GM19438 (cell line): ENCODE results near the gene OR2T33.
A peak's percentile ranks its signal among the peaks of the same experiment; 100 is the strongest.
"Not testable (repeated sequence)": the region's sequence is repeated elsewhere in the genome, so short reads cannot be mapped to it uniquely, and the experiment has no call there.

ENCODE experiments used
- ATAC-seq: cut with Tn5 transposase; IDR thresholded peaks from one replicate; pipeline ENCODE4 v1.9.1; 2021; ENCODE audit warnings: low read depth; ENCODE audit not compliant: unreplicated experiment

OR2T33 gene, protein sequence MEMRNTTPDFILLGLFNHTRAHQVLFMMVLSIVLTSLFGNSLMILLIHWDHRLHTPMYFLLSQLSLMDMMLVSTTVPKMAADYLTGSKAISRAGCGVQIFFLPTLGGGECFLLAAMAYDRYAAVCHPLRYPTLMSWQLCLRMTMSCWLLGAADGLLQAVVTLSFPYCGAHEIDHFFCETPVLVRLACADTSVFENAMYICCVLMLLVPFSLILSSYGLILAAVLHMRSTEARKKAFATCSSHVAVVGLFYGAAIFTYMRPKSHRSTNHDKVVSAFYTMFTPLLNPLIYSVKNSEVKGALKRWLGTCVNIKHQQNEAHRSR

GRCh38 chr1:248277876-248278275, at the start of gene OR2T33:
Gene OR2T33 (minus strand): TSS chr1:248277976. CDS start chr1:248273814, 4,162 bp downstream.
- no peak for ATAC-seq

- ATAC-seq: no peak
Observed at GRCh38 chr1:248324468-248324867, 46.7 kb upstream of the OR2T33 start, which contains the start of gene OR2M7. Gene OR2M7 (minus strand): TSS chr1:248324568. CDS start chr1:248324568, 0 bp downstream.

DNA sequence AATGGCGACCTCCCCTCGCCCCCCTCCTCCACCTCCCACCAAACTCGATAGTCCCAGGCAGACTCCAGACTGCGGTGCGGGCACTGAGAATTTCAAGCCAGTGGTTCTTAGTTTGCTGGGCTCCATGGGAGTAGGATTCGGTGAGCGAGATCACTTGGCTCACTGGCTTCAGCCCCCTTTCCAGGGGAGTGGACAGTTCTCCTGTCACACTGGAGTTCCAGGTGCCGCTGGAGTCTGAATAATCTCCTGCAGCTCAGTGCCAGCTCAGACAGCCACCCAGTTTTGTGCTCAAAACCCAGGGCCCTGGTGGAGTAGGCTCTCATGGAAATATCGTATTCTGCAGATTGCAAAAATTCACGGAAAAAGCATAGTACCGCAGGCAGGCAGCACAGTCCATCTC, 39.0 kb upstream of the OR2T33 start:
- ATAC-seq: no peak

- not testable (repeated sequence) for ATAC-seq
Observed at GRCh38 chr1:248306740-248307139, 29.0 kb upstream of the OR2T33 start.

DNA sequence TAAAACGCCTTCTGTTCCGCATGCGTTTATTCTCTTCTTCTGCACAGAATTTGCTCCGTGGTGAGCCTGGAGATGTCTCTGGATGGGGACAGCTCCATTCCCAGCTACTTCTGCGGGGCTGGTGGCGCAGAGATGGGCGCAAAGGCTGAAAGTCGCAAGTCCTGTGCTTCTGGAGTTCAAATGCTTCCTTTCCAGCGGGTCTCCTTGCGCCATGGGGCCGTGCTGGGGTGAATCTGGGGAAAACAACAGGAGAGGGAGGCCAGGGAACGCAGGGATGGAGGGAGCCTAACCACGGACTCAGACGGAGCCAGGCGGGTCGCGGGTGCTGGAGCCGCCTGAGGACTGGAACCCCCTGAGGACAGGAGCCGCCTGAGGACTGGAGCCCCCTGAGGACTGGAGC, 28.3 kb upstream of the OR2T33 start:
- ATAC-seq: no peak

GRCh38 chr1:248305672-248306071, 27.9 kb upstream of the OR2T33 start:
- ATAC-seq: not testable (repeated sequence)

DNA sequence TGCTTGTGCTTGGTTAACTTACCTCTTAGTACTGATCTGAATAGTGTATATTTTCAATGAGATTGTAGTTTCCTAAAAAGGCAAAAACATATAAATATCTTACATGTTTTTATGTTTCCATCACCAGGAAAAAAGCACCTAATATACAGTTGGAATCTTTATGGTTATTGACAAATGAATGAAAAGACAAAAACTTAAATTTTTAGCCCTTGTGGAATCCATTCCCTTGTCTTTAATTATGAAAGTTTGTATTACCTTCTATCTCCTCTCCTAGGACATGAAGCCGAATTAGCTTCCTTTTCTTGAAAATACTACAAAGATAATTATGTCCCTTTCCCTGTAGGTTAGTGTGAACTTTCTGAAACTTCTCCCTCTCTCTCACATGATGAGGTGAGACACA, 25.5 kb upstream of the OR2T33 start, which contains the start of gene OR2T12:
OR2T12 (minus strand) TSS at position 101 of the 400 bp plus-strand sequence. CDS start 7,846 bp downstream, outside the sequence.
- ATAC-seq: no peak

DNA sequence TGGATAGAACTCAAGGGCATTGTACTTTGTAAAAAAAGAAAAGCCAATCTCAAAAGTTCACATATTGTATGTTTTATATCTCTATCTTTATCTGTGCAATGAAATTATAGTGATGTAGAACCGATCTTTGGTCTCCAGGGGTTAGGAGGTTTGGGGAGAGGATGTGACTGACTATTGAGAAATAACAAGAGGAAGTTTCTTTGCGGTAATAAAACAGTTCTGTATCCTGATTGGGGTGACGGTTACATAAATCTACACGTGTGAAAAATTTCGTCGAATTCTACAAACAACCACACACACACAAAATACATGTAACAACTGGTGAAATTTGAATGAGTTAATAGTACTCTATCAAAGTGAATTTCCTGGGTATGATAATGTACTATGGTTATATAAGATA, 10.6 kb upstream of the OR2T33 start:
- no peak for ATAC-seq

DNA sequence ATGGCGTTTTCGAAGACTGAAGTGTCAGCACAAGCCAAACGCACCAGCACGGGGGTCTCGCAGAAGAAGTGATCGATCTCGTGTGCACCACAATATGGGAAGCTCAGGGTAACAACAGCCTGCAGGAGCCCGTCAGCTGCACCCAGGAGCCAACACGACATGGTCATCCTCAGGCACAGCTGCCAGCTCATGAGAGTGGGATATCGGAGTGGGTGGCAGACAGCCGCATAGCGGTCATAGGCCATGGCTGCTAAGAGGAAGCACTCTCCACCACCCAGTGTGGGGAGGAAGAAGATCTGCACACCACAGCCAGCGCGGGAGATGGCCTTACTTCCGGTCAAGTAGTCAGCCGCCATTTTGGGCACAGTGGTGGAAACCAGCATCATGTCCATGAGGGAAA, 4.6 kb downstream of the OR2T33 start:
- not testable (repeated sequence) for ATAC-seq

- no peak for ATAC-seq
Observed at GRCh38 chr1:248268178-248268577, 9.6 kb downstream of the OR2T33 start.

GRCh38 chr1:248259309-248259708, 18.5 kb downstream of the OR2T33 start:
- not testable (repeated sequence) for ATAC-seq

GRCh38 chr1:248243204-248243603, 34.6 kb downstream of the OR2T33 start:
- peak; percentile 88 for ATAC-seq

- no peak for ATAC-seq
Observed at GRCh38 chr1:248239478-248239877, 38.3 kb downstream of the OR2T33 start.

DNA sequence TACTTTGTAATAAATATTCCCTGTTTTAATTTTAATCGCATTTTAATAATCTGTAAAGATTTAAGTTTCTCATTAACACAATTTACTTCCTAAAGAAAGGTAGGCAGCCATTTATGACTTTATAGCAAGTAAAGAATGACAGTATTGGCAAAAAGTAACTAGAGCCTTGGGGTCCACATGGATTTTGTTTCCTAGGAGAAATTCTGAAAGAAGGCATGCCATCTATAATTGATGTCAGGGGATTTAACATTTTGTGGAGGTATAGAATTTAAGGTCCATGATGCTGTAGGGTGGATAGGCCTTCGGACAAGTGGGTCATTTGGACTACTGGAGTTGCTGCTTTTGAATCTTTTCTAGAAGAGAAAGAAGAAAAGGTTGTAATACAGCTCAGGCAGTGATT, 46.7 kb downstream of the OR2T33 start, which contains the start of gene OR2M4:
OR2M4 (plus strand) TSS at position 301 of the 400 bp plus-strand sequence. CDS start 7,512 bp downstream, outside the sequence.
- no peak for ATAC-seq

GRCh38 chr1:248229360-248229908, 48.3 kb downstream of the OR2T33 start:
- ATAC-seq: no peak

DNA sequence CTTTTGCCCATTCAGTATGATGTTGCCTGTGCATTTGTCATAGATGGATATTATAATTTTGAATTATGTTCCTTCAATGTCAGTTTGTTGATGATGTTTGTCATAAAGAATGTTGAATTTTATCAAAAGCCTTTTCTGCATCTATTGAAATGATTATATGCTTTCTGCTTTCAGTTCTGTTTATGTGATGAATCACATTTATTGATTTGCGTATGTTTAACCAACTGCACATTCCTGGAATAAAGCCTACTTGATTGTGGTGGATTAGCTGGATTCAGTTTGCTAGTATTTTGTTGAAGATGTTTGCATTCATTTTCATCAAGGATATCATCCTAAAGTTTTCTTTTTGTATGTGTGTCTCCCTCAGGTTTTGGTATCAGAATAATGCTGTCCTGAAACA, 52.2 kb downstream of the OR2T33 start:
- ATAC-seq: no peak
